Uterus (tissue), 4 donors: ENCODE measurements around the gene ADH1B. TPM values are rescaled to one million over a fixed set of nuclear protein-coding genes. Genes with fewer than 3 reads are reported as not detected.
"Not testable (repeated sequence)": the region's sequence is repeated elsewhere in the genome, so short reads cannot be mapped to it uniquely, and the experiment has no call there.

ENCODE experiments used
- DNase-seq, 2 donors: peaks; one replicate each; pipeline ENCODE4 v3.0.0-alpha.2; 2019 to 2020
- H3K27ac ChIP-seq, 2 donors: fragments of 200-600 bp; sonication (generic); 1 replicate in 1 of 2; 2 replicates in 1 of 2; pipeline ENCODE4 v1.5.1; 2016 to 2018
- H3K27me3 ChIP-seq, 2 donors: fragments of 200-600 bp; sonication (generic); one replicate each; pipeline ENCODE4 v1.5.1; 2018 to 2019; ENCODE audit warnings: control low read depth in 1 of 2
- H3K36me3 ChIP-seq, 2 donors: fragments of 200-600 bp; sonication (generic); one replicate each; pipeline ENCODE4 v1.5.1; 2019; ENCODE audit warnings: control low read depth in 1 of 2
- H3K4me1 ChIP-seq, 2 donors: fragments of 200-600 bp; sonication (generic); one replicate each; pipeline ENCODE4 v1.5.1; 2018 to 2019; ENCODE audit warnings: control low read depth in 1 of 2
- H3K4me3 ChIP-seq, 2 donors: fragments of 200-600 bp; sonication (generic); 1 replicate in 1 of 2; 2 replicates in 1 of 2; pipeline ENCODE4 v1.5.1; 2018 to 2019; ENCODE audit warnings: mild to moderate bottlenecking in 1 of 2
- H3K9me3 ChIP-seq, 2 donors: fragments of 200-600 bp; sonication (generic); one replicate each; pipeline ENCODE4 v1.5.1; 2019; ENCODE audit warnings: control low read depth in 1 of 2
- POLR2A ChIP-seq, 2 donors: fragments of 450-650 bp; IDR thresholded peaks; one replicate each; pipeline ENCODE4 v1.6.1; 2016; ENCODE audit warnings: antibody characterized with exemption in 2 of 2, mild to moderate bottlenecking in 1 of 2, moderate library complexity in 1 of 2
- intact Hi-C: fragments of 100-400 bp; cut with DNase I; formaldehyde crosslinking; loops from one replicate; pipeline ENCODE4 v1.15.1; 2023; ENCODE audit warnings: low total_unique reads
- total RNA-seq, 4 donors: library from RNA; depleted of rRNA in 3 of 4; stranded (reverse); fragments of >200 nt in 3 of 4; gene quantifications; one replicate each; pipeline versions ENCODE4 v1.1.0 to v1.2.4, GENCODE V29; 2014 to 2023
- TF ChIP-seq, protein P1 (sequence below), 4 experiments: fragments of 200-600 bp in 2 of 4; fragments of 450-650 bp in 2 of 4; sonication (generic) in 2 of 4; IDR thresholded peaks; one replicate each; pipeline ENCODE4 v1.5.1; 2016 to 2019; ENCODE audit warnings: antibody characterized with exemption in 4 of 4, mild to moderate bottlenecking in 2 of 4, moderate library complexity in 1 of 4
- donor health status: DM: yes; HTN: yes; CAD: no.

ADH1B gene
- total RNA-seq, 4 donors from 2014 or later, result 6.7 to 703 (median 522) TPM

DNA sequence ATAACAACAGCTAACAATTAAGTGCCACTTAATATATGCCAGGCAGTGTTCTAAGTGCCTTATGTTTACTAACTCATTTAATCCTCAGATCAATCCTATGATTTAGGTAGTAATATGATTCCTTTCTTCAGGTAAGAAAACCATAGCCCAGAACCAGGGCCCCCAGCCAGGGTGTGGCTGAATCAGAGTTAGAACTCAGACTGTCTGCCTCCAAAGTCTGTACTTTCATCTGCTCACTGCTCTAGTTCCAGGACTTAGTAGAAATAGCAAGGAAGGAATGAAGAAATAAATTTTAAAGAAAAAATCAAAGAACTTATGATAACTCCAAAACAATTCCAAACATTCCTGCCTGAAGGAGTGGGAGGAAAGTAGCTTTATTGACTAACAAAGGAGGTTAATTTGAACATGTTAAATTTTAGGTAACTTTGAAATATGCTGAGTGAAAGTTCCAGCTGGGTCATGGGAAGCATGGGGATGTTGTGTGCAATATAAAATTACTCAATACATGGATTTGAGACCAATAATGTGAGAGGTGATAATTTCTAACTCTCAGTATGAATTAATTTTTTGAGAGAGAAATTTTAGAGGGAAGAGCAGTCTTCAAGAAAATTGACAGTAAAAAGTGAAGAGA, 40.2 kb upstream of the ADH1B start:
- Histone ChIP-seq H3K27ac (peak overlapping the region; percentile 80 to 86), H3K27me3 (no peaks in the 10 kb centered on the region), H3K4me1 (peaks cover 5 to 12% of the 10 kb centered on the region in 2 donors), H3K4me3 (no peak overlapping the region), H3K9me3 (no peaks in the 10 kb centered on the region), H3K36me3 (no peaks in the 10 kb centered on the region)
- intact Hi-C loops, result no loop called here
- peak; percentile 42 to 53 for DNase-seq
- no peak for TF ChIP-seq POLR2A (IDR thresholded peaks at IDR 0.05)
- TF ChIP-seq, protein P1, sequence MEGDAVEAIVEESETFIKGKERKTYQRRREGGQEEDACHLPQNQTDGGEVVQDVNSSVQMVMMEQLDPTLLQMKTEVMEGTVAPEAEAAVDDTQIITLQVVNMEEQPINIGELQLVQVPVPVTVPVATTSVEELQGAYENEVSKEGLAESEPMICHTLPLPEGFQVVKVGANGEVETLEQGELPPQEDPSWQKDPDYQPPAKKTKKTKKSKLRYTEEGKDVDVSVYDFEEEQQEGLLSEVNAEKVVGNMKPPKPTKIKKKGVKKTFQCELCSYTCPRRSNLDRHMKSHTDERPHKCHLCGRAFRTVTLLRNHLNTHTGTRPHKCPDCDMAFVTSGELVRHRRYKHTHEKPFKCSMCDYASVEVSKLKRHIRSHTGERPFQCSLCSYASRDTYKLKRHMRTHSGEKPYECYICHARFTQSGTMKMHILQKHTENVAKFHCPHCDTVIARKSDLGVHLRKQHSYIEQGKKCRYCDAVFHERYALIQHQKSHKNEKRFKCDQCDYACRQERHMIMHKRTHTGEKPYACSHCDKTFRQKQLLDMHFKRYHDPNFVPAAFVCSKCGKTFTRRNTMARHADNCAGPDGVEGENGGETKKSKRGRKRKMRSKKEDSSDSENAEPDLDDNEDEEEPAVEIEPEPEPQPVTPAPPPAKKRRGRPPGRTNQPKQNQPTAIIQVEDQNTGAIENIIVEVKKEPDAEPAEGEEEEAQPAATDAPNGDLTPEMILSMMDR (IDR thresholded peaks at IDR 0.05), result no peak

DNA sequence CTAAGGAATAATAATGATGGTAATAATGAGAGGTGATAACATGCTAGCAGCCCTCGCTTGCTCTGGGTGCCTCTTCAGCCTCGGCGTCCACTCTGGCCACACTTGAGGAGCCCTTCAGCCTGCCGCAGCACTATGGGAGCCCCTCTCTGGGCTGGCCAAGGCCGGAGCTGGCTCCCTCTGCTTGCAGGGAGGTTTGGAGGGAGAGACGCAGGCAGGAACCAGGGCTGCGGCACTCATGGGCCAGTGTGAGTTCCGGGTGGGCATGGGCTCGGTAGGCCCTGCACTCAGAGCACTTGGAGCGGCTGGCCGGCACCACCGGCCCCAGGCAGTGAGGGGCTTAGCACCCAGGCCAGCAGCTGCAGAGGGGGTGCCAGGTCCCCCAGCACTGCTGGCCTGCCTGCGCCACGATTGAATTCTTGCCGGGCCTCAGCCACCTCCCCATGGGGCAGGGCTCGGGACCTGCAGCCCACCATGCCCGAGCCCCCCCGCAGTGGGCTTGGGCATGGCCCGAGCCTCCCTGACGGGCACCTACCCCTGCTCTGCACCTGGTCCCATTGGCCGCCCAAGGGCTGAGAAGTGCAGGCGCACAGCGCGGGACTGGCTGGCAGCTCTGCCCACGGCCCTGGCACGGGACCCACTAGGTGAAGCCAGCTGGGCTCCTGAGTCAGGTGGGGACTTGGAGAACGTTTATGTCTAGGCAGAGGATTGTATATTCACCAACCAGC, 38.4 kb upstream of the ADH1B start:
- peak overlapping the region; percentile 80 to 86 for H3K27ac ChIP-seq

DNA sequence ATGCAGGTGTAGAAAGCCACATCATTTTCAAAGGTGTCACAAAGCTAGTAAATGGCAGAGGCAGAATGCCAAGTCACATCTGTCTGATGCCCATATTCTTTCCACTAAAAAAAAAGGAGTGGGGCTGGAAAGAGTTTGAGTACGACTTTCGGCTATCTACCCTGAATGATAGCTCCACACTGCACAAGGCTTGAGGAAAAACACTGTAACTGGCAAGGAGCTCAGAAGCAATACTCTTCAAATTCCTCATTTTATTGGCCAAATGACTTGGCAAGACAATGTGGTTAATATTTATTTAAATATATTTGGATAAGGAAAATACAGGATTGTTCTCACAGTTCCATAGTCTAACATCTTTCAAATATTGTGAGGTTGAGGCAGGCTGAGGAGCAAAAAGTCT, 36.7 kb upstream of the ADH1B start:
- Histone ChIP-seq H3K36me3 (no peaks in the 10 kb centered on the region), H3K4me3 (no peak overlapping the region), H3K27ac (peak overlapping the region in 1 of 2 donors; percentile 44), H3K9me3 (no peaks in the 10 kb centered on the region), H3K4me1 (peaks cover 5 to 7% of the 10 kb centered on the region in 2 donors), H3K27me3 (no peaks in the 10 kb centered on the region)
- TF ChIP-seq POLR2A (IDR thresholded peaks at IDR 0.05), result no peak
- TF ChIP-seq, protein P1 (IDR thresholded peaks at IDR 0.05), result no peak
- intact Hi-C loops, result no loop called here
- no peak for DNase-seq

More for the DNA sequence above, 38.4 kb upstream of the ADH1B start:
- Histone ChIP-seq H3K4me1 (peaks cover 5 to 12% of the 10 kb centered on the region in 2 donors), H3K36me3 (no peaks in the 10 kb centered on the region), H3K27me3 (no peaks in the 10 kb centered on the region), H3K9me3 (no peaks in the 10 kb centered on the region), H3K4me3 (no peak overlapping the region)
- no peak for DNase-seq
- intact Hi-C loops, result no loop called here
- TF ChIP-seq POLR2A (IDR thresholded peaks at IDR 0.05), result no peak
- TF ChIP-seq, protein P1 (IDR thresholded peaks at IDR 0.05), result no peak

DNA sequence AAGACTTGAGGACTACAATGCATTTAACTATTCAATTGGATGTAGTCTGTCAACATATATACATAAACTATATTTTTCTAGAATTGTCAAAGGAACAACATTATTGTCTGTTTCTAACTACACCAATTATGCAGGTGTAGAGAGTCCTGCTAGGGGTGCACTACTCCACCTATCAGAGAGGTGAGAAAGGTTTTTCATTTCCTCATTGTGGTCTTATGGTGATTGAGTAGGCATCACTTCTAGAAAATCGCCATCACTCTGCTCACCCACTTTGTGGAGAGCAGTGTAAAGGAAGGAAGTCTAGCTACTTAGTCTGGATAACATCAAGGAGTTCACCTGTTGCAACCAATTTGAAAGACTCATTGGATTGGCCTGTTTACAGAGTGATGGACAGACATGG, 35.8 kb upstream of the ADH1B start:
- intact Hi-C loops, result no loop called here
- no peaks in the 10 kb centered on the region for H3K9me3 ChIP-seq
- peaks cover 5% of the 10 kb centered on the region in 2 donors for H3K4me1 ChIP-seq
- DNase-seq, result no peak
- no peak overlapping the region for H3K4me3 ChIP-seq
- H3K27me3 ChIP-seq, result no peaks in the 10 kb centered on the region
- no peaks in the 10 kb centered on the region for H3K36me3 ChIP-seq
- TF ChIP-seq, protein P1 (IDR thresholded peaks at IDR 0.05), result no peak
- no peak for TF ChIP-seq POLR2A (IDR thresholded peaks at IDR 0.05)
- H3K27ac ChIP-seq, result no peak overlapping the region

DNA sequence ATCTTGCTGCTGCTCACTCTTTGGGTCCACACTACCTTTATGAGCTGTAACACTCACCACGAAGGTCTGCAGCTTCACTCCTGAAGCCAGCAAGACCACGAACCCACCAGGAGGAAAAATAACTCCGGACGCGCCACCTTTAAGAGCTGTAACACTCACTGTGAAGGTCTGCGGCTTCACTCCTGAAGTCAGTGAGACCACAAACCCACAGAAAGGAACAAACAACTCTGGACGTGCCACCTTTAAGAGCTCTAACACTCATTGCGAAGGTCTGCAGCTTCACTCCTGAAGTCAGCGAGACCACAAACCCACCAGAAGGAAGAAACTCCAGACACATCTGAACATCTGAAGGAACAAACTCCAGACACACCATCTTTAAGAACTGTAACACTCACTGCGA, 34.9 kb upstream of the ADH1B start:
- H3K4me3 ChIP-seq, H3K27ac ChIP-seq, H3K9me3 ChIP-seq, H3K36me3 ChIP-seq, H3K27me3 ChIP-seq, DNase-seq, H3K4me1 ChIP-seq, intact Hi-C loops: not testable (repeated sequence)
